ENCODE results near the gene CALN1.

Gene CALN1

DNA sequence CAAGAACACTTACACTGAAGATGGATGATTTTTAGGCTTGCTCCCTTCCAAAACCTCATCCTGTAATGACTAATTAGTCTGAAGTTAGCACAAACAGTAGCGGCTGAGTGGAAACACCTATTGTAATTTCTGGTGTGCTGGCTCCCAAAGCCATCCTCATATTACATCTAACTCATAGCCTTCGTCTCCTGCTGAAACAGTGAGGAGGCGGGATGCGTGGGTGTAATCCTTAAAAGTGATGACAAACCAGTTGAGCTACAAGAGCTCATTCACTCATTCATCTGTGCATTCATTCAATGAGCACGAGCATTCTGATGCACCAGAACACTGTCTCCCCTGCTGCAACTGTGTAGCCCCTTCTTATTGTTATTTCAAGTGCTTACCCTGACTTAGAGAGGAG is 235.3 kb downstream of the CALN1 start:
- DNase-seq (ENCODE audit: low spot score): no peak
- no peak overlapping the region for H3K4me3 ChIP-seq (ENCODE audit: severe bottlenecking)
- no peaks in the 10 kb centered on the region for H3K4me1 ChIP-seq (ENCODE audit: insufficient read depth, poor library complexity, severe bottlenecking)
- ATAC-seq (ENCODE audit: low read depth): no peak
- no peaks in the 10 kb centered on the region for H3K36me3 ChIP-seq (ENCODE audit: low read depth)
- no peak overlapping the region for H3K27ac ChIP-seq (ENCODE audit: poor library complexity, severe bottlenecking)
- TF ChIP-seq, protein P1, sequence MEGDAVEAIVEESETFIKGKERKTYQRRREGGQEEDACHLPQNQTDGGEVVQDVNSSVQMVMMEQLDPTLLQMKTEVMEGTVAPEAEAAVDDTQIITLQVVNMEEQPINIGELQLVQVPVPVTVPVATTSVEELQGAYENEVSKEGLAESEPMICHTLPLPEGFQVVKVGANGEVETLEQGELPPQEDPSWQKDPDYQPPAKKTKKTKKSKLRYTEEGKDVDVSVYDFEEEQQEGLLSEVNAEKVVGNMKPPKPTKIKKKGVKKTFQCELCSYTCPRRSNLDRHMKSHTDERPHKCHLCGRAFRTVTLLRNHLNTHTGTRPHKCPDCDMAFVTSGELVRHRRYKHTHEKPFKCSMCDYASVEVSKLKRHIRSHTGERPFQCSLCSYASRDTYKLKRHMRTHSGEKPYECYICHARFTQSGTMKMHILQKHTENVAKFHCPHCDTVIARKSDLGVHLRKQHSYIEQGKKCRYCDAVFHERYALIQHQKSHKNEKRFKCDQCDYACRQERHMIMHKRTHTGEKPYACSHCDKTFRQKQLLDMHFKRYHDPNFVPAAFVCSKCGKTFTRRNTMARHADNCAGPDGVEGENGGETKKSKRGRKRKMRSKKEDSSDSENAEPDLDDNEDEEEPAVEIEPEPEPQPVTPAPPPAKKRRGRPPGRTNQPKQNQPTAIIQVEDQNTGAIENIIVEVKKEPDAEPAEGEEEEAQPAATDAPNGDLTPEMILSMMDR (IDR thresholded peaks at IDR 0.05; ENCODE audit: poor library complexity, severe bottlenecking): no peak
- no peaks in the 10 kb centered on the region for H3K9me3 ChIP-seq (ENCODE audit: severe bottlenecking)
- H3K27me3 ChIP-seq (ENCODE audit: insufficient read depth, poor library complexity, severe bottlenecking): no peaks in the 10 kb centered on the region

DNA sequence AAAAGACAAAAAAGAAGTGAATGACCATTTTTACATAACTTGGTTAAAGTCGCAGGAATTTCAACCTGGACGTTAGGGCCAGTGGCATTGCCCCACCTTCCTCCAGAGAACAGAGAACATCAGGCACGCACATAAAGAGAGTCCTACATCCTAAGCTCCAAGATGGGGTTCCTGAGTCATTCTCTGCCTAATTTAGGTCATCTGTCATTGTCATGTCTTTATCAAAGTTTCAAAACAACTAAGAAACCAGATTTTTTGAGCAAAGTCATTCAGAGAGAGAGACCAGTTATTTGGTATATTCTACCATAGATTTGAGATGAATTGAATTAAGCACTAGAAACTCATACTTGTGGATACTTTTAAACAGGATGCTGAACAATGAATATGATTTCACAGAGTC is 241.7 kb downstream of the CALN1 start:
- ATAC-seq (ENCODE audit: low read depth) (no peak), DNase-seq (ENCODE audit: low spot score) (no peak)
- TF ChIP-seq, protein P1 (IDR thresholded peaks at IDR 0.05; ENCODE audit: poor library complexity, severe bottlenecking): no peak
- H3K36me3 ChIP-seq (ENCODE audit: low read depth): no peaks in the 10 kb centered on the region
- H3K4me1 ChIP-seq (ENCODE audit: insufficient read depth, poor library complexity, severe bottlenecking): no peaks in the 10 kb centered on the region
- no peak overlapping the region for H3K27ac ChIP-seq (ENCODE audit: poor library complexity, severe bottlenecking)
- no peaks in the 10 kb centered on the region for H3K27me3 ChIP-seq (ENCODE audit: insufficient read depth, poor library complexity, severe bottlenecking)
- H3K9me3 ChIP-seq (ENCODE audit: severe bottlenecking): no peaks in the 10 kb centered on the region
- no peak overlapping the region for H3K4me3 ChIP-seq (ENCODE audit: severe bottlenecking)

DNA sequence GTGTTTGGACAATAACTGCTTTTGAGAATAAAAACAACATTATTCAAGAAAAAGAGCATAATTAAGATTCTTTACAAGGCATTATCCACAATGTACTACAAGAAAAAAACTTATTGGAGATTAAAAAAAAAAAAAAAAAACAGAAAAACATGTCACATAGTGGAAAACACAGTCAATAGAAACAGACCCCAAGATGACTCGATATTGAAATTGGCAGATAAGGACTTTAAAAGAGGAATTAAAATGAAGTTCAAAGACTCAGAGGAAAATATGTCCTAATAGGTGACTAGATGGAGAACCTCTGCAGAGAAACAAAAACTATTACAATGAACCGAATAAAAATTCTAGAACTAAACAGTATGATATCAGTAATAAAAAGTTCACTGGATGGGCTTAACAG is 248.9 kb downstream of the CALN1 start:
- Histone ChIP-seq H3K27ac (ENCODE audit: poor library complexity, severe bottlenecking) (no peak overlapping the region), H3K36me3 (ENCODE audit: low read depth) (no peaks in the 10 kb centered on the region), H3K4me1 (ENCODE audit: insufficient read depth, poor library complexity, severe bottlenecking) (no peaks in the 10 kb centered on the region), H3K4me3 (ENCODE audit: severe bottlenecking) (no peak overlapping the region), H3K9me3 (ENCODE audit: severe bottlenecking) (no peaks in the 10 kb centered on the region), H3K27me3 (ENCODE audit: insufficient read depth, poor library complexity, severe bottlenecking) (no peaks in the 10 kb centered on the region)
- ATAC-seq (ENCODE audit: low read depth) (no peak), DNase-seq (ENCODE audit: low spot score) (no peak)
- TF ChIP-seq, protein P1 (IDR thresholded peaks at IDR 0.05; ENCODE audit: poor library complexity, severe bottlenecking): no peak

DNA sequence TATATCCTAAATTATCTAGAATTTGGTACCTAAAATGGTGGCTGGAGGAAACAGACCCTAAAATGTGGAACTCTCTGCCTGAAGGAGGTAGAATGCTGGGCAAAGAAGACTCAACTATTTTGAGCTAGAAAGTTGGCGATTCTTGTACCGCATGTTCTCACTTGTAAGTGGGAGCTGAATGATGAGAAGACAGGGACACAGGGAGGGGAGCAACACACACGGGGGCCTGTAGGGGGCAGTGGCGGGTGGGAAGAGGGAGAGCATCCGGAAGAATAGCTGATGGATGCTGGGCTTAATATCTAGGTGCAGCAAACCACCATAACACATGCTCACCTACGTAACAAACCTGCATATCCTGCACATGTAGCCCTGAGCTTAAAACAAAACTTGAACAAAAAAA is 250.6 kb downstream of the CALN1 start:
- no peaks in the 10 kb centered on the region for H3K36me3 ChIP-seq (ENCODE audit: low read depth)
- no peaks in the 10 kb centered on the region for H3K4me1 ChIP-seq (ENCODE audit: insufficient read depth, poor library complexity, severe bottlenecking)
- ATAC-seq (ENCODE audit: low read depth): no peak
- no peaks in the 10 kb centered on the region for H3K27me3 ChIP-seq (ENCODE audit: insufficient read depth, poor library complexity, severe bottlenecking)
- TF ChIP-seq, protein P1 (IDR thresholded peaks at IDR 0.05; ENCODE audit: poor library complexity, severe bottlenecking): no peak
- H3K27ac ChIP-seq (ENCODE audit: poor library complexity, severe bottlenecking): no peak overlapping the region
- no peaks in the 10 kb centered on the region for H3K9me3 ChIP-seq (ENCODE audit: severe bottlenecking)
- no peak for DNase-seq (ENCODE audit: low spot score)
- no peak overlapping the region for H3K4me3 ChIP-seq (ENCODE audit: severe bottlenecking)

DNA sequence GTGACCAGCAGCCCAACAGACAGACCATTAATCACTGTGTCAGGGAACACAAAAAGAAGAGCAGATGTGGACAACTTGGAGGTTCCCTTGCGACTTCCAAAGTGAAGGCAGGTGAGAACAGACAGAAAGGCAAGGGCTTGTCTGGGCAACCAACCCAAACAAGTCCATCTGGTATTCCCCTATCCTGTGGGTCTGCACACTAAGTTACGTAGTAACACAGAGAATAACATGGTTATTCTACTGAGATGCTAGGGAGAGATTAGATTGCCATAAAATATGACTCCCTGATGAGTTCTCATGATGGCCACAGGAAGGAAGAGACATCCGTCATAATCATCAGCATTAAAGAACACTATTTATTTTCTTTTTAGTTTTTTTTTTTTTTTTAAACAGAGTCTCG is 252.2 kb downstream of the CALN1 start:
- Histone ChIP-seq H3K4me3 (ENCODE audit: severe bottlenecking) (no peak overlapping the region), H3K9me3 (ENCODE audit: severe bottlenecking) (no peaks in the 10 kb centered on the region), H3K27ac (ENCODE audit: poor library complexity, severe bottlenecking) (no peak overlapping the region), H3K27me3 (ENCODE audit: insufficient read depth, poor library complexity, severe bottlenecking) (no peaks in the 10 kb centered on the region), H3K4me1 (ENCODE audit: insufficient read depth, poor library complexity, severe bottlenecking) (no peaks in the 10 kb centered on the region), H3K36me3 (ENCODE audit: low read depth) (no peaks in the 10 kb centered on the region)
- DNase-seq (ENCODE audit: low spot score): no peak
- TF ChIP-seq, protein P1 (IDR thresholded peaks at IDR 0.05; ENCODE audit: poor library complexity, severe bottlenecking): no peak
- ATAC-seq (ENCODE audit: low read depth): no peak

All from RWPE2 (cell line).